Lower leg skin (tissue), 3 donors: ENCODE measurements around the gene MAGEA2B.

ENCODE experiments used
- POLR2A ChIP-seq, 2 donors: fragments of 450-650 bp; IDR thresholded peaks; one replicate each; pipeline ENCODE4 v1.6.1; 2016 to 2017; ENCODE audit warnings: antibody characterized with exemption in 2 of 2, mild to moderate bottlenecking in 1 of 2, moderate library complexity in 1 of 2
- TF ChIP-seq, protein P1 (sequence below), 3 donors: fragments of 450-650 bp; IDR thresholded peaks; one replicate each; pipeline ENCODE4 v1.5.1; 2016; ENCODE audit warnings: antibody characterized with exemption in 3 of 3, mild to moderate bottlenecking in 3 of 3, moderate library complexity in 2 of 3

DNA sequence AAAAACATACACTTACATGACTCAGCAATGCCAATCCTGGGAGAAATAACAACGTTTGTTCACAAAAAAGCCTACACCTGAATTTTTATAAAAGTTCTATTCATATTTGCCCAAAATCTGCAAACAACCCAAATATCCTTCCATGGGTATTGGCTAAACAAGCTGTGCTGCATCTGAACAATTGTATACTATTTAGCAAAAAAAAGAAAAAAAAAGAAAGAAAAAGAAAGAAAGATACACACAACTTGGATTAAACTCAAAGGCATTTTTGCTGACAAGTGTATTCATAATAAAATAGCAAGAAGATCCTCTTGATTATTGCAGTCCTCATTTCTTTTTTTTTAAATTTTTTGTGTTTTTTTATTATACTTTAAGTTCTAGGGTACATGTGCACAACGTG is 40.3 kb upstream of the MAGEA2B start:
- TF ChIP-seq, protein P1, sequence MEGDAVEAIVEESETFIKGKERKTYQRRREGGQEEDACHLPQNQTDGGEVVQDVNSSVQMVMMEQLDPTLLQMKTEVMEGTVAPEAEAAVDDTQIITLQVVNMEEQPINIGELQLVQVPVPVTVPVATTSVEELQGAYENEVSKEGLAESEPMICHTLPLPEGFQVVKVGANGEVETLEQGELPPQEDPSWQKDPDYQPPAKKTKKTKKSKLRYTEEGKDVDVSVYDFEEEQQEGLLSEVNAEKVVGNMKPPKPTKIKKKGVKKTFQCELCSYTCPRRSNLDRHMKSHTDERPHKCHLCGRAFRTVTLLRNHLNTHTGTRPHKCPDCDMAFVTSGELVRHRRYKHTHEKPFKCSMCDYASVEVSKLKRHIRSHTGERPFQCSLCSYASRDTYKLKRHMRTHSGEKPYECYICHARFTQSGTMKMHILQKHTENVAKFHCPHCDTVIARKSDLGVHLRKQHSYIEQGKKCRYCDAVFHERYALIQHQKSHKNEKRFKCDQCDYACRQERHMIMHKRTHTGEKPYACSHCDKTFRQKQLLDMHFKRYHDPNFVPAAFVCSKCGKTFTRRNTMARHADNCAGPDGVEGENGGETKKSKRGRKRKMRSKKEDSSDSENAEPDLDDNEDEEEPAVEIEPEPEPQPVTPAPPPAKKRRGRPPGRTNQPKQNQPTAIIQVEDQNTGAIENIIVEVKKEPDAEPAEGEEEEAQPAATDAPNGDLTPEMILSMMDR (IDR thresholded peaks at IDR 0.05), result no peak
- no peak for TF ChIP-seq POLR2A (IDR thresholded peaks at IDR 0.05)
